HG03457 (cell line): Measurements from ENCODE around the gene LRRC3.
"Not testable (repeated sequence)": the region's sequence is repeated elsewhere in the genome, so short reads cannot be mapped to it uniquely, and the experiment has no call there.

Experiments
- ATAC-seq: cut with Tn5 transposase; IDR thresholded peaks from one replicate; pipeline ENCODE4 v1.9.1; 2021; ENCODE audit warnings: moderate number of reproducible peaks; ENCODE audit not compliant: unreplicated experiment

LRRC3 gene

GRCh38 chr21:44454747-44455523 is at the start of gene LRRC3:
LRRC3 (plus strand) TSS chr21:44455510; CDS start chr21:44456645, 1,135 bp downstream.
- ATAC-seq = no peak

- no peak for ATAC-seq
Measured at GRCh38 chr21:44405948-44406872, 49.1 kb upstream of the LRRC3 start.

GRCh38 chr21:44406953-44407352 is 48.4 kb upstream of the LRRC3 start:
- ATAC-seq = no peak

GRCh38 chr21:44407493-44407892 is 47.8 kb upstream of the LRRC3 start:
- ATAC-seq = no peak

- no peak for ATAC-seq
Measured at GRCh38 chr21:44408226-44408625, 47.1 kb upstream of the LRRC3 start.

- no peak for ATAC-seq
Measured at GRCh38 chr21:44413566-44414290, 41.6 kb upstream of the LRRC3 start.

- ATAC-seq = no peak
Measured at GRCh38 chr21:44414291-44415072, 40.8 kb upstream of the LRRC3 start.

GRCh38 chr21:44415073-44416025 is 40.0 kb upstream of the LRRC3 start:
- ATAC-seq = no peak

- no peak for ATAC-seq
Measured at GRCh38 chr21:44416193-44416592, 39.1 kb upstream of the LRRC3 start.

GRCh38 chr21:44417621-44418107 is 37.6 kb upstream of the LRRC3 start:
- not testable (repeated sequence) for ATAC-seq

GRCh38 chr21:44418108-44418875 is 37.0 kb upstream of the LRRC3 start:
- ATAC-seq = no peak

GRCh38 chr21:44418876-44419230 is 36.5 kb upstream of the LRRC3 start:
- ATAC-seq = no peak

GRCh38 chr21:44419679-44420078 is 35.6 kb upstream of the LRRC3 start:
- ATAC-seq = no peak

GRCh38 chr21:44420416-44421205 is 34.7 kb upstream of the LRRC3 start:
- no peak for ATAC-seq

- no peak for ATAC-seq
Measured at GRCh38 chr21:44421901-44422840, 33.1 kb upstream of the LRRC3 start.

- ATAC-seq = no peak
Measured at GRCh38 chr21:44423312-44423821, 31.9 kb upstream of the LRRC3 start.
